Activated naive CD8-positive, alpha-beta T cell treated with anti-CD3 and anti-CD28 coated beads, Interleukin-2, amount 50 U/mL, for 16 hours (primary cell): Measurements from ENCODE around the gene ALCAM.

Experiments used
- DNase-seq: peaks from one replicate; pipeline ENCODE4 v3.0.0-alpha.2; 2020; ENCODE audit warnings: low read depth, low spot score

The ALCAM gene

GRCh38 chr3:105366326-105367062 is at the start of gene ALCAM:
Gene ALCAM (plus strand): TSS chr3:105366909.
- DNase-seq, result peak; percentile 42

GRCh38 chr3:105317841-105318240 is 48.9 kb upstream of the ALCAM start:
- DNase-seq, result no peak

DNA sequence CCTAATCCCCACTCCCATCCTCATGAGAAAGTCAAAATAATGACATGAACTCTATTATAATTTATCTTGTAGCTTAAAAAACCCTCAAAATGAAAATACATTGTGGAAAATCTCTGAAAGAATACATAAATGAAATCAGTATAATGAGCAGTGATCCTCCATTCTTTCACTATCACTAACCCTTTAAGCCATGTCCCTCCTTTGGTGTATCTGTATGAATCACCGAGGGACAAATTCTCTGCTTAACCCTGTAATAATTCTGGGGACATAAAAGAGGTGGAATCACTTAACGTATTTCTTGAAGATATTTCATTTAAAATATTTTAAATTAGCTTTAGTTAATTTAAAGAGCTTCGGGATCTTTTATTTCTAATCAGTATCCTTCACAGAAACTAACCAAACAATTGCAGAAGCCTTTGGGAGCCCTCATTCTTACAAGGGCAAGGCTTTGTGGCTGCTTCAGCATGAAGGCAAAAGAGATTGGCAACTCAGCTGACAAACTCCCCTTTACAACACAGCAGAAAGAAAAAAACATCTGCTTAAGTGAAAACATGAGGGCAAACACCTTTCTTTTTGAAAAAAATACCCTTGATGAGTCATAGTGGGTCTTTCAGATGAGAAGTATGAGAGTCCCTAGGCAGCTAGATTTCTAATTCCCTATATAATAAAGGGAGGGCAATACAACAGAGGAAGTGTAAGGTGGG is 44.0 kb upstream of the ALCAM start:
- DNase-seq, result no peak

DNA sequence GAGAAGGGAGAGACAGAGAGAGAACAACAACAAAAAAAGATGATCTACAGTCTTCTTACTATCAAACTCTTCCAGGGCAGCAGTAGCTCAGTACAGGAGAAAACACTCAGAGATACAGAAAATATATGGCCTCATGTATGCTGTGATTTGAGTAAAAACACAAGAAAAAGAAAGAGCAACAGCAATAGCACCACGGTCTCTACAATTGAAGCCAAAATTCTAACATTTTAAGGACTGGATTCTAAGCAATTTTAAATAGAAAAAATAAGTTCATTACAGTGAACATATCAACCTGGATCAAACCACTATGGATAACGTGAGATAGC is 43.5 kb upstream of the ALCAM start:
- no peak for DNase-seq

GRCh38 chr3:105324951-105325350 is 41.8 kb upstream of the ALCAM start:
- no peak for DNase-seq

DNA sequence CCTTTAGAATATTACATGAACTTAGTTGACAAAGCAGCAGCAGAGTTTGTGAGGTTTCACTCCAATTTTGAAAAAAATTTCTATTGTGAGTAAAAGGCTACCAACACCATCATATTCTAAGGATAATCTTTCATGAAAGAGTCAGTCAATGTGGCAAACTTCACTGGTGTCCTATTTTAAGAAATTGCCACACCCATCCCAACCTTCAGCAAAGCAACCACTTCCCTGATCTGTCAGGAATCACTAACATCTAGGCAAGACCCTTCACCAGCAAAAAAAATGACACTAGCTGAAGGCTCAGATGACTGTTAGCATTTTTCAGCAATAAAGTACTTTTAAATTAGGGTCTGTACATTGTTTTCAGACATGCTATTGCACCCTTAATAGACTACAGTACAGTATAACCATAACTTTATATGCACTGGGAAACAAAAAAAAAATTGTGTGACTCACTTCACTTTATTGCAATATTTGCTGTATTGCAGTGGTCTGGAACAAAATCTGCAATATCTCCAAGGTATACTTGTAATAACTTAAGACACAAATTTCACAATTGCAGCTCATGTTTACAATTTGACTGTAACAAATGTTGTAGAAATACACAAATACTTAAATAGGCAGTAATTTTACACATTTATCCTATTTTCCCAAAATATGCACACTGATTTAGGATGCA is 38.9 kb upstream of the ALCAM start:
- no peak for DNase-seq

DNA sequence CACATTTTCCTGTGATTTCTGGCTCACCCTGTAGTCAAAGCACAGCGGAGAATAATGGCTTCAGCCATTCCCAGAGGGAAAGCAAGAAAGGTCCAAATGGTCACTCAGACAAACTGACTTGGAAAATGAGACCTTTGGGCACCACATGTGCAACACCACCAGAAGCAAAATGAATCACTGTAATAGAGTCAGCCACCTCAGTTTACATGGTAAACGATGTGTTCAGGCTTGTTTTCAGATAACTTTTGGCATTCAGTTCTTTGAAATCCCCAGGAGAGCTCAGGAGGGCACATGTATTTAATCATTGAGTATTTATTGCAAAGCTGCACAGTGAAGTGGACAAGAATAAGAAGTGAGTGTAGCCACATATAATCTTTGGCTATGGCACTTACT is 38.4 kb upstream of the ALCAM start:
- DNase-seq, result no peak

DNA sequence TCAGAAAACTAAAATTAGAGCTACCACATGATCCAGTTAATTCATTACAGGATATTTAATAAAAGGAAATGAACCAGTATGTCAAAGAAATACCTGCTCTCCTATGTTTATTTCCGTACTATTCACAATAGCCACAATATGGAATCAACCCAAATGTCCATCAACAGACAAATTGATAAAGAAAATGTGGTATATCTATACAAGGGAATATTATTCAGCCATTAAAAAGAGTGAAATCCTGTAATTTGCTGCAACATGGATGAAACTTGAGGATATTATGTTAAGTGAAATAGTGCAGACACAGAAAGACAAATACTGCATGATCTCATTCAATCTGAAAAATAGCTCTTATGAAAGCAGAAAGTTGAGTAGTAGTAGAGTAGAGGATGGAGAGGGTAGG is 33.7 kb upstream of the ALCAM start:
- DNase-seq, result no peak

DNA sequence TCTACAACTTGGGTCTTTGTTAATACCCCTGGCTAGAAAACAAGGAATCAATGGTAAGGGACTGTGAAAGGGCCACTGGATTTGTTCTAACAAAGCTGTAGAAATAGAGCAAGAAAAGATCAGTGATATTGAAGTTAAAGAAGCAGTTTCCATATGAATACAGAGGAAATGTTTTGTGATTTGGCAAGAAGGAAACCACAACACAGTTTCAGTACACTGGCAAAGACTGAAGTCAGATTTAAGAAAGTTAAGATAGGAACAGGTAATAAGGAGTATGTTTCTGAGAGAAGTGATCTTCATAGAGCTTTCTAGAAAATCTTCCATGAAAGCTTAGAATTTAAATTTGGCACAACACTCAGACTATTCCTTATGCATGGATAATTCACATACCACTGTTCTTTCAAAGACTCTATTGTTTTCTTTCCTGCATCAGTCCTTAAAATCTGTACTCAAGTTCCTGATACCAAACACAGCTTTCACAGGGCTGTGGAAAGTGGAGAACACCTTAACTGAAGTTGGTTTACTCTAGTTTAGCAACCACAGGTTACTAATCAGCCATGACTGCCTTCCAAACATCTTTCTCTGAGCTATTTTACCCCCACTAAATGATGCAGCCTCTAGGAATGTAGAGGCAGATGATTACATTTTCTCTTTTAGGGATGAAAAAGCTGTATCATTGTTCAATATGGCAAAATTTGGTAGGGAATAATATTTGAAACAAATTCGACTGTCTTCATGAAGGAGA is 32.4 kb upstream of the ALCAM start:
- DNase-seq, result no peak

GRCh38 chr3:105339946-105340345 is 26.8 kb upstream of the ALCAM start:
- DNase-seq, result no peak

GRCh38 chr3:105343991-105344390 is 22.7 kb upstream of the ALCAM start:
- no peak for DNase-seq

GRCh38 chr3:105345156-105345555 is 21.6 kb upstream of the ALCAM start:
- DNase-seq, result no peak

GRCh38 chr3:105347625-105348302 is 18.9 kb upstream of the ALCAM start:
- DNase-seq, result no peak

DNA sequence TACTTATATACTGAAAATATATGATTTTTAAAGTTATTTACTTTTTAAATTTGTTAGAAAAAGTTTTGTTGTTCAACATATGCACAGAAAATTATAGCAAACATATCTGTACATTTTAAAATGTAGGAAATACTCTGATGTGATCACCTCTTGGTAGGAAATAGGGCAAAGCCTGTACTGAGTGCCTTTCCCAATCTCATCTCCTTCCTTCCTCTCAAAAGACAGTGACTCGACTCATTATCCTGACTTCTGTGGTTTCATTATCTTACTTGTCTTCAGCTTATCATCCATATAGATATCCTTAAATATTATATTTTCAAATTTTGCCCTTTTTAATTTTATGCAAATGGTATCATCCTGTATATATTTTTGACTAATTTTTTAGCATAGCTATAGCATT is 18.4 kb upstream of the ALCAM start:
- DNase-seq, result no peak

DNA sequence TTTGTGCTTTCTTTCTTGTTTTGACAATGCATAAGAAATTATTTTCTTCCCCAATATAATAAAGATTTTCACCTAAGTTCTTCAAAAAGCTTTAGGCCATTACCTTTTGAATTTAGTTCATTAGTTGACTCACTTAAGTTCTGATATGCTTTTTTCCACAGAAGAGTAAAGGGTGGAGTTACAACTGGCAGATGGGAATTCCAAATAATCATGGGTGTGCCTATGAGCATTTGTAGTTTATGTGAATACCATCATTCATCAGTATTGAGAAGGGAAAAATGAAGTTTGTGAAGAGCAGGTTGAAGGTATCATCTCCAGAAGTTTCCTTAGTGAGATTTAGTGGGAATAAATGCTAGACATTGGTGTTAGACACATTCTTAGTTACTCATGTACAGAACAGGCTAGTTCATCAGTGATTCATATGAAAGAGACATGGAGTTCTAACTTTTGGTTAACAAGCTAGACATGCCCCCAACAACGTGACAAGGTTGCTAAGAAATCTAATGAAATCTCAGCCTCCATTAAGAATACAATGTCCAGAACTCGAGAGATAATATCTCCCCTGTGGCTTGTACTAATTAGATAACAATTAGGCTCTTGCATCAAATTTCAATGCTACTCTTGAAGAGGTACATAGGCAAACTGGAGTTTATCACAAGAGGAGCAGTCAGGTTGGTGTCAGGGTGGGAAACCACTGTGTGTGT is 16.9 kb upstream of the ALCAM start:
- no peak for DNase-seq

DNA sequence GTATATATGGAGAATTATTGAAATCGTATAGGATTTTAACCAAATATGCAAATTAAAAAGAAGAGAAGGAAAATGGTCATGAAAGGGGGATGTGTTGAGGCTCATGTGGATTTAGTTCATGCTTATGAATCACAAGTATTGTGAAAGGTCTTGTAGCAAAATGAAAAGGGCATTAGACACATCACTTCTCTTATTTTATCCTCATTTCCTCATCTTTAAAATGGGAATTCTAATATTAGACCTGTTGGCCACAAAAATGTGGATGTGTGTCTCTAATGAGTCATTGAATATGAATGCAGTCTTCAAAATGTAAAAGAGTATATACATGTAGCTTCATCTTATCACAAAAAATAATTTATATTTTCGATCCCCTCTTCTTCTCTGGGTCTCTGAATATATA is 14.9 kb upstream of the ALCAM start:
- no peak for DNase-seq

GRCh38 chr3:105352976-105353375 is 13.7 kb upstream of the ALCAM start:
- no peak for DNase-seq

DNA sequence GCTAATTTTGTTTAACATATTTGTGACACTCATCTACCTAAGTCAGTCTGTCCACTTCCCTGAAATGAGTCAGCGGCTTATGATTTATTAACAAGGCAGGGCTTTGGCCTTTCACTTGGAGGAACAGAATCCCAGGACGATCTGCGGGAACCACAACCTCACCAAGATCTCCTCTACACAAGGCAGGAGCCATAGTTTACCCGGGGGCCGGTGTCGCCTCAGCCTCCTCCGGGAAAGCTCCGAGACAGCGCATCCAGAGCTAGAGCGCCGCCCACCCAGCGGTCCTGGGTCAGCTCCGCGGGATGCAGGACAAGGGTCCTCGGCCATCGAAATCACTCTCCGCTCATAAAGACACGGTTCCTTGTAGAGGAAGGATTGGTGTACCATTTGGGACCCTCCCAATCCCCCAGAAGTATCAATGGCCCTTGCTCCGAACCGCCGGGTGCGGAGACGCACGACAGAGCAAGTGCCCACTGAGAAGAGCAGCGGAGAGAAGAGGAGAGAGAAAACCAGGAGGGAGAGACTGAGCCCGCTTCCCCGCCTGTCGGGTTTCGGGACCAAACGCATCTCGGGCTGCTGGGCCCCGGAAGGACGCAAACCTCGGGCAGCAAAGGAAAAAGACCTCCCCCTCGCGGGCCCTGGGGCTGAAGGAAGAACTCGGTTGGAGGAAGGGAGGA is 13.1 kb upstream of the ALCAM start:
- DNase-seq, result no peak

- DNase-seq, result no peak
Observed at GRCh38 chr3:105354429-105354828, 12.3 kb upstream of the ALCAM start.

DNA sequence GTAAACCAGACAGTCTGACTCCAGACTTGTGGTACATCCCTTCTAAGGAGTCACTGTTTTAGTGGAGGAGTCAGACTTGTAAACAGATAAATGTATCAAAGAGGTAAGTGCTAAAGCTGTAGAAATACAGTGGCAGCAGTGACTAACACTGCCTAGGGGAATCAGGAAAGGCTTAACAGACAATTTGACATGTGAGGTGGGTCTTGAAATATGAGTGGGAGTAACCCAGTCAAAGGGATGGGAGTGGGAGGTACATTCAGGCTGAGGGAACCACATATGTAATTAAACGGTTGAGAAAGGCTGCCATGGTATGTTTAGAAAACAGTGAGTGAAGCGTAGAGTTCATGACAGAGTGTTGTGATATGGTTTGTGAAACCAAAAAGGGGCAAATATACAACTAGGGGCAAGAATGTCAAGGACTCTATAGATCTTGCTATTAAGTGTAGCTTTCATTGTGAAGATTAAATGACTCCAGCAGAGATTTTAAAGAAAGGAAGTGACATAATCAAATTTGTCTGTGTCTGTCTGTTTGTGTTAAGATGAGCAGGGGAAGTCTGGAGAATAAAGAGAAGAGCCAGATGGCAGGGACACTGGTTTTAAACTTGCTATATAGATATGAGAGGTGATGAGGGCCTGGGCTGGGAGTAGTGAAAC is 11.2 kb upstream of the ALCAM start:
- no peak for DNase-seq
